ENCODE measurements around the gene STRN.

DNA sequence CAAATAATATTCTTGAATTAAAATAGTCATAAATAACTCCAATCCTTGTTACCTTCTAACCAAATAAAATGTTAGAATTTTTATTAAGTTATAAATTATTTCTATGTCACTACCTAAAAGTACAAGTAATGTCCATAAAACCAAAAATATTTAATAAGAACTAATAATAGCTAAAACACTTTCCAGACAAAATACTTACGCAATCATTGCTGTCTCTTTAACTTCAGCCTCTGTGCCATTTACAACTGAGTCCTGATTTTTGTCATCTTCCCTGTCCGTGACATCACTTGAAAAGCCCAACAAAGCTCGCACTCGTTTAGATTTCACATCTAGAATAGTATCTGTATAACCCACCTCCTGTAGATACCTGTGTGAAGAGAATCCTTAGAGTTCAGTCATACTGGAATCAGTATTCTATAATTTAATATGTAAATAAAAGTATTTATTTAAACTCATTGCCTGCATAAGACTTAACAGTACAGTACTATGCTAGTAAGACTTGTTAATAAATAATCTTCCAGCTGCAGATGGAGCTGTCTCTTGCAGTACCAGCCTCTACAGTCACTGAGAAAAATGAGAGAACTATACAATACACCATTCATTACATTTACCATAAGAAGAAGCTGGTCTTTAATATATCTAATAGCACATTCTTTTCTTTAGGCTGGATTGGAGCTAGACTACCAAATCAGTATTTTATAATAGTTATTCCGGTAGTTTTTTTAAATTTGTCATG lies 63.8 kb downstream of the STRN start:
- TF ChIP-seq CTCF (IDR thresholded peaks at IDR 0.05) (no peak), TCF7L2 (IDR thresholded peaks at IDR 0.05; ENCODE audit: low read depth, low read length) (no peak)
